ENCODE results near the gene SPIRE2. TPM values are rescaled to one million over a fixed set of nuclear protein-coding genes. Genes with fewer than 3 reads are reported as not detected.

SPIRE2 gene
- total and polyA plus RNA-seq, 2 experiments from 2014 or later: 0.55 to 3.6 TPM

GRCh38 chr16:89917773-89918452, 89.6 kb downstream of the SPIRE2 start:
- no peak for TF ChIP-seq EZH2 (IDR thresholded peaks at IDR 0.05; ENCODE audit: insufficient read depth, poor library complexity, severe bottlenecking)
- TF ChIP-seq EZH2phosphoT487 (IDR thresholded peaks at IDR 0.05; ENCODE audit: insufficient read depth, low read depth): no peak
- Histone ChIP-seq H3K9me3 (ENCODE audit: low read depth) (no peaks in the 10 kb centered on the region), H3K4me1 (ENCODE audit: insufficient read depth) (peaks cover 32% of the 10 kb centered on the region), H4K20me1 (ENCODE audit: insufficient read depth) (no peaks in the 10 kb centered on the region), H3K79me2 (ENCODE audit: insufficient read depth) (no peaks in the 10 kb centered on the region), H3K9ac (peak overlapping the region; percentile 69), H3K9me2 (ENCODE audit: insufficient read depth) (no peaks in the 10 kb centered on the region), H3K4me2 (ENCODE audit: unreplicated experiment) (peak overlapping the region; percentile 96), H3F3A (ENCODE audit: insufficient read depth) (peaks cover 27% of the 10 kb centered on the region), H3K27me3 (replicated peaks; ENCODE audit: insufficient read depth) (no peaks in the 10 kb centered on the region), H3K4me3 (peak overlapping the region; percentile 66), H3K27ac (peak overlapping the region; percentile 65), H3K36me3 (ENCODE audit: low read depth) (no peaks in the 10 kb centered on the region; the same call in 1 of the 2 replicates), H2AFZ (peak overlapping the region; percentile 59)
- DNase-seq: peak; percentile 89
- in situ Hi-C loops (cut with MboI): no loop called here
- 1% methylated on average over 24 to 31 of the region's 39 CpGs for WGBS, 2 experiments (ENCODE audit: low coverage in 1 of 2, low lambda C conversion rate in 2 of 2, missing lambda C conversion rate in 2 of 2)

GRCh38 chr16:89918453-89919347, 90.4 kb downstream of the SPIRE2 start, which contains the start of gene MC1R:
MC1R (plus strand) TSS chr16:89918862; CDS start chr16:89919259, 397 bp downstream.
- no peaks in the 10 kb centered on the region for H3K27me3 ChIP-seq (replicated peaks; ENCODE audit: insufficient read depth)
- H3K4me1 ChIP-seq (ENCODE audit: insufficient read depth): peaks cover 32% of the 10 kb centered on the region
- WGBS, 2 experiments (ENCODE audit: low coverage in 1 of 2, low lambda C conversion rate in 2 of 2, missing lambda C conversion rate in 2 of 2): 13 to 16% methylated on average over 22 to 23 of the region's 23 CpGs
- no peak for TF ChIP-seq EZH2phosphoT487 (IDR thresholded peaks at IDR 0.05; ENCODE audit: insufficient read depth, low read depth)
- no peak for TF ChIP-seq EZH2 (IDR thresholded peaks at IDR 0.05; ENCODE audit: insufficient read depth, poor library complexity, severe bottlenecking)
- peak within 1 kb of the TSS; percentile 59 for H2AFZ ChIP-seq
- no peaks in the 10 kb centered on the region for H4K20me1 ChIP-seq (ENCODE audit: insufficient read depth)
- peak within 1 kb of the TSS; percentile 66 for H3K4me3 ChIP-seq
- no peaks in the 10 kb centered on the region for H3K9me3 ChIP-seq (ENCODE audit: low read depth)
- peak within 1 kb of the TSS; percentile 65 for H3K27ac ChIP-seq
- peaks cover 27% of the 10 kb centered on the region for H3F3A ChIP-seq (ENCODE audit: insufficient read depth)
- H3K4me2 ChIP-seq (ENCODE audit: unreplicated experiment): peak within 1 kb of the TSS; percentile 96
- in situ Hi-C loops (cut with MboI): no loop called here
- H3K9me2 ChIP-seq (ENCODE audit: insufficient read depth): no peaks in the 10 kb centered on the region
- peak within 1 kb of the TSS; percentile 69 for H3K9ac ChIP-seq
- H3K79me2 ChIP-seq (ENCODE audit: insufficient read depth): peaks cover 5% of the 10 kb centered on the region
- peak; percentile 68 for DNase-seq
- H3K36me3 ChIP-seq (ENCODE audit: low read depth): no peaks in the 10 kb centered on the region

DNA sequence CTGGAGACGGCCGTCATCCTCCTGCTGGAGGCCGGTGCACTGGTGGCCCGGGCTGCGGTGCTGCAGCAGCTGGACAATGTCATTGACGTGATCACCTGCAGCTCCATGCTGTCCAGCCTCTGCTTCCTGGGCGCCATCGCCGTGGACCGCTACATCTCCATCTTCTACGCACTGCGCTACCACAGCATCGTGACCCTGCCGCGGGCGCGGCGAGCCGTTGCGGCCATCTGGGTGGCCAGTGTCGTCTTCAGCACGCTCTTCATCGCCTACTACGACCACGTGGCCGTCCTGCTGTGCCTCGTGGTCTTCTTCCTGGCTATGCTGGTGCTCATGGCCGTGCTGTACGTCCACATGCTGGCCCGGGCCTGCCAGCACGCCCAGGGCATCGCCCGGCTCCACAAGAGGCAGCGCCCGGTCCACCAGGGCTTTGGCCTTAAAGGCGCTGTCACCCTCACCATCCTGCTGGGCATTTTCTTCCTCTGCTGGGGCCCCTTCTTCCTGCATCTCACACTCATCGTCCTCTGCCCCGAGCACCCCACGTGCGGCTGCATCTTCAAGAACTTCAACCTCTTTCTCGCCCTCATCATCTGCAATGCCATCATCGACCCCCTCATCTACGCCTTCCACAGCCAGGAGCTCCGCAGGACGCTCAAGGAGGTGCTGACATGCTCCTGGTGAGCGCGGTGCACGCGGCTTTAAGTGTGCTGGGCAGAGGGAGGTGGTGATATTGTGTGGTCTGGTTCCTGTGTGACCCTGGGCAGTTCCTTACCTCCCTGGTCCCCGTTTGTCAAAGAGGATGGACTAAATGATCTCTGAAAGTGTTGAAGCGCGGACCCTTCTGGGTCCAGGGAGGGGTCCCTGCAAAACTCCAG, 91.5 kb downstream of the SPIRE2 start:
- H3K27ac ChIP-seq: peak overlapping the region; percentile 99
- H3K4me2 ChIP-seq (ENCODE audit: unreplicated experiment): peak overlapping the region; percentile 99
- in situ Hi-C loops (cut with MboI): no loop called here
- 95 to 96% methylated on average over 46 to 52 of the region's 52 CpGs for WGBS, 2 experiments (ENCODE audit: low coverage in 1 of 2, low lambda C conversion rate in 2 of 2, missing lambda C conversion rate in 2 of 2)
- DNase-seq: no peak
- H3K4me3 ChIP-seq: no peak overlapping the region
- H3K9me2 ChIP-seq (ENCODE audit: insufficient read depth): no peaks in the 10 kb centered on the region
- H4K20me1 ChIP-seq (ENCODE audit: insufficient read depth): no peaks in the 10 kb centered on the region
- no peak overlapping the region for H2AFZ ChIP-seq
- TF ChIP-seq EZH2 (IDR thresholded peaks at IDR 0.05; ENCODE audit: insufficient read depth, poor library complexity, severe bottlenecking) (no peak), EZH2phosphoT487 (IDR thresholded peaks at IDR 0.05; ENCODE audit: insufficient read depth, low read depth) (no peak)
- peak overlapping the region; percentile 98 for H3K9ac ChIP-seq
- peaks cover 16% of the 10 kb centered on the region for H3K79me2 ChIP-seq (ENCODE audit: insufficient read depth)
- H3F3A ChIP-seq (ENCODE audit: insufficient read depth): peaks cover 27% of the 10 kb centered on the region
- peaks cover 35% of the 10 kb centered on the region for H3K4me1 ChIP-seq (ENCODE audit: insufficient read depth)
- no peaks in the 10 kb centered on the region for H3K27me3 ChIP-seq (replicated peaks; ENCODE audit: insufficient read depth)
- no peaks in the 10 kb centered on the region for H3K36me3 ChIP-seq (ENCODE audit: low read depth)
- H3K9me3 ChIP-seq (ENCODE audit: low read depth): no peaks in the 10 kb centered on the region

GRCh38 chr16:89920723-89921122, 92.4 kb downstream of the SPIRE2 start:
- no peaks in the 10 kb centered on the region for H4K20me1 ChIP-seq (ENCODE audit: insufficient read depth)
- no peak overlapping the region for H3K4me3 ChIP-seq
- H3K79me2 ChIP-seq (ENCODE audit: insufficient read depth): peaks cover 25% of the 10 kb centered on the region
- H3K9me2 ChIP-seq (ENCODE audit: insufficient read depth): no peaks in the 10 kb centered on the region
- H3K9ac ChIP-seq: peak overlapping the region; percentile 98
- no peaks in the 10 kb centered on the region for H3K36me3 ChIP-seq (ENCODE audit: low read depth)
- H3F3A ChIP-seq (ENCODE audit: insufficient read depth): peaks cover 32% of the 10 kb centered on the region
- DNase-seq: peak; percentile 81
- no peak for TF ChIP-seq EZH2 (IDR thresholded peaks at IDR 0.05; ENCODE audit: insufficient read depth, poor library complexity, severe bottlenecking)
- no peak for TF ChIP-seq EZH2phosphoT487 (IDR thresholded peaks at IDR 0.05; ENCODE audit: insufficient read depth, low read depth)
- peak overlapping the region; percentile 99 for H3K27ac ChIP-seq
- no peak overlapping the region for H2AFZ ChIP-seq
- H3K4me1 ChIP-seq (ENCODE audit: insufficient read depth): peaks cover 44% of the 10 kb centered on the region
- in situ Hi-C loops (cut with MboI): no loop called here
- WGBS, 2 experiments (ENCODE audit: low coverage in 1 of 2, low lambda C conversion rate in 2 of 2, missing lambda C conversion rate in 2 of 2): 18 to 19% methylated on average over 4 to 6 of the region's 6 CpGs
- peak overlapping the region; percentile 99 for H3K4me2 ChIP-seq (ENCODE audit: unreplicated experiment)
- H3K9me3 ChIP-seq (ENCODE audit: low read depth): no peaks in the 10 kb centered on the region
- no peaks in the 10 kb centered on the region for H3K27me3 ChIP-seq (replicated peaks; ENCODE audit: insufficient read depth)

Other genes with a start within 250 kb of the SPIRE2 start
- not detected in 2 replicates for gene DPEP1, start 214.8 kb upstream of the SPIRE2 start, total RNA-seq (2014; rRNA removed; shearing (Covaris generic))
- gene DPEP1, start 214.8 kb upstream of the SPIRE2 start, polyA plus RNA-seq (2016; fragmentation: Nextera tagmentation; extraction: Ambion mirVana): not detected in 2 replicates
- gene CHMP1A, start 170.8 kb upstream of the SPIRE2 start, total RNA-seq (2014; rRNA removed; shearing (Covaris generic)): 85.7 and 111 TPM in 2 replicates
- gene CHMP1A, start 170.8 kb upstream of the SPIRE2 start, polyA plus RNA-seq (2016; fragmentation: Nextera tagmentation; extraction: Ambion mirVana): 97.2 and 102 TPM in 2 replicates
- 1.8 and 2.7 TPM in 2 replicates for gene SPATA33, start 170.6 kb upstream of the SPIRE2 start, total RNA-seq (2014; rRNA removed; shearing (Covaris generic))
- 7.5 and 8.6 TPM in 2 replicates for gene SPATA33, start 170.6 kb upstream of the SPIRE2 start, polyA plus RNA-seq (2016; fragmentation: Nextera tagmentation; extraction: Ambion mirVana)
- gene CDK10, start 141.8 kb upstream of the SPIRE2 start, total RNA-seq (2014; rRNA removed; shearing (Covaris generic)): 43.8 and 49.6 TPM in 2 replicates
- 51.9 and 52.8 TPM in 2 replicates for gene CDK10, start 141.8 kb upstream of the SPIRE2 start, polyA plus RNA-seq (2016; fragmentation: Nextera tagmentation; extraction: Ambion mirVana)
- gene SPATA2L, start 126.8 kb upstream of the SPIRE2 start, total RNA-seq (2014; rRNA removed; shearing (Covaris generic)): 19.2 and 27.5 TPM in 2 replicates
- gene SPATA2L, start 126.8 kb upstream of the SPIRE2 start, polyA plus RNA-seq (2016; fragmentation: Nextera tagmentation; extraction: Ambion mirVana): 10.3 and 12.7 TPM in 2 replicates
- gene VPS9D1, start 107.6 kb upstream of the SPIRE2 start, total RNA-seq (2014; rRNA removed; shearing (Covaris generic)): 15.8 and 19.5 TPM in 2 replicates
- gene VPS9D1, start 107.6 kb upstream of the SPIRE2 start, polyA plus RNA-seq (2016; fragmentation: Nextera tagmentation; extraction: Ambion mirVana): 4.8 and 5.6 TPM in 2 replicates
- gene ZNF276, start 106.9 kb upstream of the SPIRE2 start, total RNA-seq (2014; rRNA removed; shearing (Covaris generic)): 12.0 and 19.3 TPM in 2 replicates
- gene ZNF276, start 106.9 kb upstream of the SPIRE2 start, polyA plus RNA-seq (2016; fragmentation: Nextera tagmentation; extraction: Ambion mirVana): 4.2 and 4.3 TPM in 2 replicates
- 10.6 and 12.4 TPM in 2 replicates for gene FANCA, start 11.8 kb upstream of the SPIRE2 start, total RNA-seq (2014; rRNA removed; shearing (Covaris generic))
- gene FANCA, start 11.8 kb upstream of the SPIRE2 start, polyA plus RNA-seq (2016; fragmentation: Nextera tagmentation; extraction: Ambion mirVana): 6.5 and 7.9 TPM in 2 replicates
- gene TCF25, start 45.1 kb downstream of the SPIRE2 start, total RNA-seq (2014; rRNA removed; shearing (Covaris generic)): 143 and 166 TPM in 2 replicates
- gene TCF25, start 45.1 kb downstream of the SPIRE2 start, polyA plus RNA-seq (2016; fragmentation: Nextera tagmentation; extraction: Ambion mirVana): 162 and 165 TPM in 2 replicates
- 5.6 and 7.7 TPM in 2 replicates for gene MC1R, start 90.4 kb downstream of the SPIRE2 start, total RNA-seq (2014; rRNA removed; shearing (Covaris generic))
- 3.8 and 4.0 TPM in 2 replicates for gene MC1R, start 90.4 kb downstream of the SPIRE2 start, polyA plus RNA-seq (2016; fragmentation: Nextera tagmentation; extraction: Ambion mirVana)
- gene TUBB3, start 94.9 kb downstream of the SPIRE2 start, total RNA-seq (2014; rRNA removed; shearing (Covaris generic)): 215 and 225 TPM in 2 replicates
- 95.8 and 96.4 TPM in 2 replicates for gene TUBB3, start 94.9 kb downstream of the SPIRE2 start, polyA plus RNA-seq (2016; fragmentation: Nextera tagmentation; extraction: Ambion mirVana)
- 65.8 and 106 TPM in 2 replicates for gene DEF8, start 120.3 kb downstream of the SPIRE2 start, total RNA-seq (2014; rRNA removed; shearing (Covaris generic))
- 85.3 and 88.9 TPM in 2 replicates for gene DEF8, start 120.3 kb downstream of the SPIRE2 start, polyA plus RNA-seq (2016; fragmentation: Nextera tagmentation; extraction: Ambion mirVana)
- 2.0 and 3.1 TPM in 2 replicates for gene DBNDD1, start 191.0 kb downstream of the SPIRE2 start, total RNA-seq (2014; rRNA removed; shearing (Covaris generic))
- gene DBNDD1, start 191.0 kb downstream of the SPIRE2 start, polyA plus RNA-seq (2016; fragmentation: Nextera tagmentation; extraction: Ambion mirVana): 1.4 and 1.6 TPM in 2 replicates
- not detected in 2 replicates for gene PRDM7, start 248.9 kb downstream of the SPIRE2 start, total RNA-seq (2014; rRNA removed; shearing (Covaris generic))
- gene PRDM7, start 248.9 kb downstream of the SPIRE2 start, polyA plus RNA-seq (2016; fragmentation: Nextera tagmentation; extraction: Ambion mirVana): not detected in 2 replicates